Muscle of back (tissue), 10 donors: ENCODE data around the gene MRM1. TPM values are rescaled to one million over a fixed set of nuclear protein-coding genes. Genes with fewer than 3 reads are reported as not detected.

ENCODE experiments used
- polyA plus RNA-seq, 10 donors: library from polyadenylated mRNA; unstranded; fragments of 120-200 nt; gene quantifications; one replicate each; pipeline ENCODE4 v1.2.1, GENCODE V29; 2013; ENCODE audit not compliant: insufficient read length in 10 of 10

Gene MRM1
- polyA plus RNA-seq, 10 donors: 2.5 to 3.7 (median 3.3) TPM

Other genes starting within 250 kb of the MRM1 start
- 1 to 10 TPM in 1 of 10 donors, not detected in 9; 9.4 TPM for gene TBC1D3H, start 213.1 kb upstream of the MRM1 start, polyA plus RNA-seq
- gene ZNHIT3, start 114.9 kb upstream of the MRM1 start, polyA plus RNA-seq: 10 to 100 TPM; 48.3 to 63.5 (median 54.7) TPM
- gene MYO19, start 66.7 kb upstream of the MRM1 start, polyA plus RNA-seq: 10 to 100 TPM; 19.5 to 49.0 (median 27.1) TPM
- gene PIGW, start 66.6 kb upstream of the MRM1 start, polyA plus RNA-seq: 10 to 100 TPM in 1 of 10 donors, 1 to 10 TPM in 9; 6.6 to 10.3 (median 8.4) TPM
- 10 to 100 TPM; 38.7 to 68.7 (median 54.9) TPM for gene GGNBP2, start 56.7 kb upstream of the MRM1 start, polyA plus RNA-seq
- gene DHRS11, start 9.7 kb upstream of the MRM1 start, polyA plus RNA-seq: 1 to 10 TPM; 4.2 to 8.5 (median 5.9) TPM